HepG2 (cell line): ENCODE results near the gene ANKRD29.

ENCODE experiments used
- AHR ChIP-seq: IDR thresholded peaks from 2 replicates; pipeline ENCODE4 v1.6.1; 2018; ENCODE audit warnings: missing genetic modification reagents, missing compliant biosample characterization
- FOXM1 ChIP-seq: sonication (generic); formaldehyde crosslinking; IDR thresholded peaks from 2 replicates; pipeline ENCODE4 v1.5.0; 2020; ENCODE audit warnings: missing genetic modification reagents
- JUN ChIP-seq: sonication (generic); formaldehyde crosslinking; IDR thresholded peaks from 2 replicates; pipeline ENCODE4 v1.4.0; 2020; ENCODE audit warnings: mild to moderate bottlenecking, missing genetic modification reagents
- JUND ChIP-seq: sonication (generic); formaldehyde crosslinking; IDR thresholded peaks from 2 replicates; pipeline ENCODE4 v1.8.0; 2022; ENCODE audit warnings: mild to moderate bottlenecking, missing genetic modification reagents
- SIN3B ChIP-seq: fragments of 150-350 bp; IDR thresholded peaks from 2 replicates; pipeline ENCODE4 v1.6.1; 2014; ENCODE audit warnings: low read length
- TEAD2 ChIP-seq: sonication (generic); formaldehyde crosslinking; IDR thresholded peaks from 2 replicates; pipeline ENCODE4 v1.9.0; 2021; ENCODE audit warnings: missing genetic modification reagents
- ZNF274 ChIP-seq: sonication (generic); formaldehyde crosslinking; IDR thresholded peaks from 2 replicates; pipeline ENCODE4 v1.5.1; 2020; ENCODE audit warnings: mild to moderate bottlenecking, missing genetic modification reagents
- ZNF547 ChIP-seq: sonication (generic); formaldehyde crosslinking; IDR thresholded peaks from 2 replicates; pipeline ENCODE4 v1.5.1; 2020; ENCODE audit warnings: mild to moderate bottlenecking, missing genetic modification reagents
- TF ChIP-seq, protein P1 (sequence below): sonication (generic); formaldehyde crosslinking; IDR thresholded peaks from 2 replicates; pipeline ENCODE4 v1.8.1; 2023; ENCODE audit warnings: mild to moderate bottlenecking, inconsistent platforms, moderate library complexity, missing genetic modification reagents, borderline replicate concordance
- TF ChIP-seq, protein P2 (sequence below): sonication (generic); formaldehyde crosslinking; IDR thresholded peaks from 2 replicates; pipeline ENCODE4 v1.5.0; 2020; ENCODE audit warnings: mild to moderate bottlenecking, missing genetic modification reagents, moderate library complexity
- TF ChIP-seq, protein P3 (sequence below), 2 experiments: IDR thresholded peaks; 2 replicates each; pipeline ENCODE4 v1.6.1; 2011 to 2012; ENCODE audit warnings: low read length in 2 of 2, borderline replicate concordance in 1 of 2, low read depth in 1 of 2, mild to moderate bottlenecking in 1 of 2, moderate library complexity in 1 of 2
- TF ChIP-seq, protein P4 (sequence below): conservative IDR thresholded peaks from 2 replicates; pipeline ENCODE4 v1.6.1; 2018; ENCODE audit warnings: missing genetic modification reagents

DNA sequence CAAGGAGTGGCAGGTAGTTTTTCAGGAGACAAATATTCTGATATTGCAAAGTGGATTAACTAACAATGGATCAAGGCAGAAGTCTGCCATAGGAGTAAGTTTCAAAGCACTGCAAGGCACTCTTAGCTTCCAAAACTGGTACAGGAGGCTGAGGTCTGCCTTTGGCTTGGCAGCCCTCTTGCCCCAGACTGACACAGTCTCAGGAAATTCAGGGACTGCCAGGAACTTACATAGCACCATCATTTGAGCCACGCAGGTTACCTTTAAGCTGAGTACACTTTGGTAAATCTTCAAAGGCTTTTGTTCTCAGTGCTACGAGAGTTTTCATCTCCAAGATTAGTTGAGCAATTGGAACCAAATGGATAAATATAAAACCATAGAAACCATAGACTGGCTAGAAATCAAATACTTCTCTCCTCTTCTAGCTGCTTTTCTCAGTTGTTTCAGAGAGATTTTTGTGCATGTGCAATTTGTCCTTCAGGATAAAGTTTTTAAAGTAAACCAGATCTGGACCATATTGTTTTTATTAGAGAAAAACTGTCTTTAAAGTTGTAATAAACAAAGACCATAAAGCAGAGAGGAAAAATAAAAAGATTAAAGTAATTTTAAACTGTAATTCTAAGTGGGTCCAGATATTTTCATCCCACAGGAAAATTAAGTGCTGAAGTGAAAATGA lies 18.8 kb downstream of the ANKRD29 start:
- TF ChIP-seq, protein P1, sequence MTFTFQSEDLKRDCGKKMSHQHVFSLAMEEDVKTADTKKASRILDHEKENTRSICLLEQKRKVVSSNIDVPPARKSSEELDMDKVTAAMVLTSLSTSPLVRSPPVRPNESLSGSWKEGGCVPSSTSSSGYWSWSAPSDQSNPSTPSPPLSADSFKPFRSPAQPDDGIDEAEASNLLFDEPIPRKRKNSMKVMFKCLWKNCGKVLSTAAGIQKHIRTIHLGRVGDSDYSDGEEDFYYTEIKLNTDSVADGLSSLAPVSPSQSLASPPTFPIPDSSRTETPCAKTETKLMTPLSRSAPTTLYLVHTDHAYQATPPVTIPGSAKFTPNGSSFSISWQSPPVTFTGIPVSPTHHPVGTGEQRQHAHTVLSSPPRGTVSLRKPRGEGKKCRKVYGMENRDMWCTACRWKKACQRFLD (CRISPR knock-in tag) = no peak
- no peak for TF ChIP-seq SIN3B
- no peak for TF ChIP-seq JUND (CRISPR knock-in tag)
- TF ChIP-seq, protein P2, sequence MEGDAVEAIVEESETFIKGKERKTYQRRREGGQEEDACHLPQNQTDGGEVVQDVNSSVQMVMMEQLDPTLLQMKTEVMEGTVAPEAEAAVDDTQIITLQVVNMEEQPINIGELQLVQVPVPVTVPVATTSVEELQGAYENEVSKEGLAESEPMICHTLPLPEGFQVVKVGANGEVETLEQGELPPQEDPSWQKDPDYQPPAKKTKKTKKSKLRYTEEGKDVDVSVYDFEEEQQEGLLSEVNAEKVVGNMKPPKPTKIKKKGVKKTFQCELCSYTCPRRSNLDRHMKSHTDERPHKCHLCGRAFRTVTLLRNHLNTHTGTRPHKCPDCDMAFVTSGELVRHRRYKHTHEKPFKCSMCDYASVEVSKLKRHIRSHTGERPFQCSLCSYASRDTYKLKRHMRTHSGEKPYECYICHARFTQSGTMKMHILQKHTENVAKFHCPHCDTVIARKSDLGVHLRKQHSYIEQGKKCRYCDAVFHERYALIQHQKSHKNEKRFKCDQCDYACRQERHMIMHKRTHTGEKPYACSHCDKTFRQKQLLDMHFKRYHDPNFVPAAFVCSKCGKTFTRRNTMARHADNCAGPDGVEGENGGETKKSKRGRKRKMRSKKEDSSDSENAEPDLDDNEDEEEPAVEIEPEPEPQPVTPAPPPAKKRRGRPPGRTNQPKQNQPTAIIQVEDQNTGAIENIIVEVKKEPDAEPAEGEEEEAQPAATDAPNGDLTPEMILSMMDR (CRISPR knock-in tag) = no peak
- no peak for TF ChIP-seq ZNF274 (CRISPR knock-in tag)
- no peak for TF ChIP-seq ZNF547 (CRISPR knock-in tag)
- no peak for TF ChIP-seq JUN (CRISPR knock-in tag)
- TF ChIP-seq, protein P3, sequence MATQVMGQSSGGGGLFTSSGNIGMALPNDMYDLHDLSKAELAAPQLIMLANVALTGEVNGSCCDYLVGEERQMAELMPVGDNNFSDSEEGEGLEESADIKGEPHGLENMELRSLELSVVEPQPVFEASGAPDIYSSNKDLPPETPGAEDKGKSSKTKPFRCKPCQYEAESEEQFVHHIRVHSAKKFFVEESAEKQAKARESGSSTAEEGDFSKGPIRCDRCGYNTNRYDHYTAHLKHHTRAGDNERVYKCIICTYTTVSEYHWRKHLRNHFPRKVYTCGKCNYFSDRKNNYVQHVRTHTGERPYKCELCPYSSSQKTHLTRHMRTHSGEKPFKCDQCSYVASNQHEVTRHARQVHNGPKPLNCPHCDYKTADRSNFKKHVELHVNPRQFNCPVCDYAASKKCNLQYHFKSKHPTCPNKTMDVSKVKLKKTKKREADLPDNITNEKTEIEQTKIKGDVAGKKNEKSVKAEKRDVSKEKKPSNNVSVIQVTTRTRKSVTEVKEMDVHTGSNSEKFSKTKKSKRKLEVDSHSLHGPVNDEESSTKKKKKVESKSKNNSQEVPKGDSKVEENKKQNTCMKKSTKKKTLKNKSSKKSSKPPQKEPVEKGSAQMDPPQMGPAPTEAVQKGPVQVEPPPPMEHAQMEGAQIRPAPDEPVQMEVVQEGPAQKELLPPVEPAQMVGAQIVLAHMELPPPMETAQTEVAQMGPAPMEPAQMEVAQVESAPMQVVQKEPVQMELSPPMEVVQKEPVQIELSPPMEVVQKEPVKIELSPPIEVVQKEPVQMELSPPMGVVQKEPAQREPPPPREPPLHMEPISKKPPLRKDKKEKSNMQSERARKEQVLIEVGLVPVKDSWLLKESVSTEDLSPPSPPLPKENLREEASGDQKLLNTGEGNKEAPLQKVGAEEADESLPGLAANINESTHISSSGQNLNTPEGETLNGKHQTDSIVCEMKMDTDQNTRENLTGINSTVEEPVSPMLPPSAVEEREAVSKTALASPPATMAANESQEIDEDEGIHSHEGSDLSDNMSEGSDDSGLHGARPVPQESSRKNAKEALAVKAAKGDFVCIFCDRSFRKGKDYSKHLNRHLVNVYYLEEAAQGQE (IDR thresholded peaks at IDR 0.05; ENCODE audit: borderline replicate concordance in 1 of 2, low read depth in 1 of 2, low read length in 2 of 2) = no peak
- no peak for TF ChIP-seq FOXM1 (CRISPR knock-in tag)
- TF ChIP-seq, protein P4, sequence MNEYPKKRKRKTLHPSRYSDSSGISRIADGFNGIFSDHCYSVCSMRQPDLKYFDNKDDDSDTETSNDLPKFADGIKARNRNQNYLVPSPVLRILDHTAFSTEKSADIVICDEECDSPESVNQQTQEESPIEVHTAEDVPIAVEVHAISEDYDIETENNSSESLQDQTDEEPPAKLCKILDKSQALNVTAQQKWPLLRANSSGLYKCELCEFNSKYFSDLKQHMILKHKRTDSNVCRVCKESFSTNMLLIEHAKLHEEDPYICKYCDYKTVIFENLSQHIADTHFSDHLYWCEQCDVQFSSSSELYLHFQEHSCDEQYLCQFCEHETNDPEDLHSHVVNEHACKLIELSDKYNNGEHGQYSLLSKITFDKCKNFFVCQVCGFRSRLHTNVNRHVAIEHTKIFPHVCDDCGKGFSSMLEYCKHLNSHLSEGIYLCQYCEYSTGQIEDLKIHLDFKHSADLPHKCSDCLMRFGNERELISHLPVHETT (CRISPR knock-in tag) = no peak
- TF ChIP-seq AHR (CRISPR knock-in tag) = no peak
- no peak for TF ChIP-seq TEAD2
